SK-N-SH (cell line): ENCODE results near the gene PXMP2. TPM values are rescaled to one million over a fixed set of nuclear protein-coding genes. Genes with fewer than 3 reads are reported as not detected.

Source experiments
- CTCF ChIA-PET: fragments of 300-600, 350-600 bp; formaldehyde crosslinking; extraction: SDS; loops from one replicate; lab custom pipeline; 2021; lab: Yijun Ruan, JAX
- POLR2A ChIA-PET: fragments of 350-600 bp; sonication (Branson Sonifier 250); formaldehyde crosslinking; extraction: SDS; loops from one replicate; lab custom pipeline; 2020; ENCODE audit warnings: antibody characterized with exemption, inconsistent platforms; lab: Yijun Ruan, JAX
- DNase-seq: peaks from one replicate; pipeline ENCODE4 v3.0.0; 2012
- H2AFZ ChIP-seq: fragments of 200-600 bp; sonication (generic); 2 replicates; pipeline ENCODE4 v1.8.1; 2016; ENCODE audit warnings: antibody characterized with exemption, mild to moderate bottlenecking, low read depth
- H3F3A ChIP-seq: fragments of 200-600 bp; sonication (generic); replicated peaks from 2 replicates; pipeline ENCODE3; 2016; ENCODE audit warnings: antibody characterized with exemption, mild to moderate bottlenecking; ENCODE audit not compliant: insufficient read depth
- H3K27ac ChIP-seq, 2 experiments: fragments of 200-500 bp in 1 of 2; fragments of 200-600 bp in 1 of 2; sonication (Bioruptor generic) in 1 of 2; sonication (generic), shearing (Covaris generic) in 1 of 2; 2 replicates each; pipeline versions ENCODE4 v1.5.1 to v1.6.1; 2014 to 2016; ENCODE audit warnings: low read depth in 2 of 2, inconsistent platforms in 1 of 2, low read length in 1 of 2, mild to moderate bottlenecking in 1 of 2, mixed read lengths in 1 of 2
- H3K27me3 ChIP-seq: fragments of 200-600 bp; sonication (generic), shearing (Covaris generic); 2 replicates; pipeline ENCODE4 v1.6.1; 2016; ENCODE audit warnings: mixed run types; ENCODE audit not compliant: insufficient read depth
- H3K36me3 ChIP-seq, 2 experiments: fragments of 200-500 bp in 1 of 2; fragments of 200-600 bp in 1 of 2; sonication (Bioruptor generic) in 1 of 2; sonication (generic) in 1 of 2; replicated peaks in 1 of 2; 2 replicates each; pipeline versions ENCODE3 to v1.5.1; 2014 to 2016; ENCODE audit warnings: low read length in 1 of 2, mild to moderate bottlenecking in 1 of 2; ENCODE audit not compliant: insufficient read depth in 2 of 2, control insufficient read depth in 1 of 2
- H3K4me1 ChIP-seq, 2 experiments: fragments of 200-500 bp in 1 of 2; fragments of 200-600 bp in 1 of 2; sonication (Bioruptor generic) in 1 of 2; sonication (generic), shearing (Covaris generic) in 1 of 2; 2 replicates each; pipeline versions ENCODE4 v1.5.1 to v1.6.1; 2014 to 2016; ENCODE audit warnings: low read depth in 1 of 2, low read length in 1 of 2, mixed run types in 1 of 2; ENCODE audit not compliant: insufficient read depth in 2 of 2, control insufficient read depth in 1 of 2
- H3K4me2 ChIP-seq: fragments of 200-600 bp; sonication (generic), shearing (Covaris generic); 2 replicates; pipeline ENCODE4 v1.6.1; 2017; ENCODE audit warnings: mixed run types
- H3K4me3 ChIP-seq, 2 experiments: fragments of 200-500 bp in 1 of 2; fragments of 200-600 bp in 1 of 2; sonication (Bioruptor generic) in 1 of 2; sonication (generic), shearing (Covaris generic) in 1 of 2; 2 replicates each; pipeline versions ENCODE4 v1.5.1 to v1.8.1; 2014 to 2016; ENCODE audit warnings: low read depth in 2 of 2, inconsistent platforms in 1 of 2, low read length in 1 of 2, mild to moderate bottlenecking in 1 of 2, mixed read lengths in 1 of 2, moderate library complexity in 1 of 2
- H3K79me2 ChIP-seq: fragments of 200-600 bp; sonication (generic); 2 replicates; pipeline ENCODE4 v1.8.1; 2017; ENCODE audit warnings: mild to moderate bottlenecking; ENCODE audit not compliant: insufficient read depth
- H3K9ac ChIP-seq: fragments of 200-600 bp; sonication (generic); 2 replicates; pipeline ENCODE4 v1.6.1; 2017; ENCODE audit warnings: mixed run types
- H3K9me2 ChIP-seq: fragments of 200-600 bp; sonication (generic); 2 replicates; pipeline ENCODE4 v1.6.1; 2017; ENCODE audit warnings: mixed run types
- H3K9me3 ChIP-seq: fragments of 200-600 bp; sonication (generic); 2 replicates; pipeline ENCODE4 v1.6.1; 2017; ENCODE audit warnings: mixed run types, mild to moderate bottlenecking, moderate library complexity
- H4K20me1 ChIP-seq: fragments of 200-600 bp; sonication (generic); 2 replicates; pipeline ENCODE4 v1.6.1; 2017; ENCODE audit warnings: mild to moderate bottlenecking, mixed run types; ENCODE audit not compliant: insufficient read depth
- CHD2 ChIP-seq: fragments of 150-350 bp; IDR thresholded peaks from 2 replicates; pipeline ENCODE4 v1.6.1; 2018; ENCODE audit warnings: low read length; ENCODE audit not compliant: partially characterized antibody
- EP300 ChIP-seq, 2 experiments: IDR thresholded peaks; 2 replicates each; pipeline versions ENCODE4 v1.4.0 to v1.6.1; 2012; ENCODE audit warnings: borderline replicate concordance in 1 of 2, low read depth in 1 of 2, low read length in 1 of 2
- EZH2phosphoT487 ChIP-seq: fragments of 200-600 bp; sonication (generic); IDR thresholded peaks from 2 replicates; pipeline ENCODE4 v1.6.1; 2017; ENCODE audit warnings: low read depth, mixed run types, mild to moderate bottlenecking, antibody characterized with exemption, moderate library complexity, borderline replicate concordance
- FOXJ3 ChIP-seq: sonication (generic); formaldehyde crosslinking; IDR thresholded peaks from 2 replicates; pipeline ENCODE4 v1.5.1; 2020; ENCODE audit warnings: mild to moderate bottlenecking, missing genetic modification reagents
- GABPA ChIP-seq: IDR thresholded peaks from 2 replicates; pipeline ENCODE4 v1.4.0; 2012; ENCODE audit warnings: low read depth, mild to moderate bottlenecking
- GATA2 ChIP-seq: sonication (generic); formaldehyde crosslinking; IDR thresholded peaks from 2 replicates; pipeline ENCODE4 v1.5.0; 2020; ENCODE audit warnings: mild to moderate bottlenecking, missing genetic modification reagents
- MXI1 ChIP-seq: IDR thresholded peaks from 2 replicates; pipeline ENCODE4 v1.6.1; 2012; ENCODE audit warnings: mild to moderate bottlenecking, low read depth, low read length, improper control_type of control experiment
- NRF1 ChIP-seq: IDR thresholded peaks from 2 replicates; pipeline ENCODE4 v1.6.1; 2012; ENCODE audit warnings: low read depth, mild to moderate bottlenecking, low read length
- RAD21 ChIP-seq: IDR thresholded peaks from 2 replicates; pipeline ENCODE4 v1.6.1; 2012; ENCODE audit warnings: mild to moderate bottlenecking, low read length
- SMC3 ChIP-seq: IDR thresholded peaks from 2 replicates; pipeline ENCODE4 v1.6.1; 2012; ENCODE audit warnings: low read depth, low read length, improper control_type of control experiment
- TCF12 ChIP-seq: IDR thresholded peaks from 2 replicates; pipeline ENCODE4 v1.4.0; 2012
- TEAD4 ChIP-seq: IDR thresholded peaks from 2 replicates; pipeline ENCODE4 v1.4.0; 2012; ENCODE audit warnings: mild to moderate bottlenecking, borderline replicate concordance; ENCODE audit not compliant: insufficient read depth
- WGBS: methylation state at CpG from one replicate; pipeline ENCODE4 v1.1.6; 2017; ENCODE audit warnings: low lambda C conversion rate; 5-methylcytosine and 5-hydroxymethylcytosine counted together
- polyA plus RNA-seq, 3 experiments: library from polyadenylated mRNA; depleted of rRNA; stranded (reverse); fragments of >200 nt; gene quantifications; 2 replicates each; pipeline ENCODE4 v1.2.3, GENCODE V29; 2012
- TF ChIP-seq, protein P1 (sequence below): IDR thresholded peaks from 2 replicates; pipeline ENCODE4 v1.4.0; 2012; ENCODE audit warnings: low read depth, borderline replicate concordance
- TF ChIP-seq, protein P2 (sequence below): fragments of 200-600 bp; sonication (generic); IDR thresholded peaks from 2 replicates; pipeline ENCODE4 v1.6.1; 2017; ENCODE audit warnings: antibody characterized with exemption, mild to moderate bottlenecking, moderate library complexity
- TF ChIP-seq, protein P3 (sequence below): IDR thresholded peaks from 2 replicates; pipeline ENCODE4 v1.6.1; 2012; ENCODE audit warnings: mild to moderate bottlenecking, low read depth, low read length, moderate library complexity
- TF ChIP-seq, protein P4 (sequence below): fragments of 150-350 bp; IDR thresholded peaks from 2 replicates; pipeline ENCODE4 v1.6.1; 2017; ENCODE audit warnings: antibody characterized with exemption, low read length, low read depth, borderline replicate concordance

PXMP2 gene
- polyA plus RNA-seq, 1 of the 3 experiments (the other 2 are of a cell fraction), result 35.8 TPM

DNA sequence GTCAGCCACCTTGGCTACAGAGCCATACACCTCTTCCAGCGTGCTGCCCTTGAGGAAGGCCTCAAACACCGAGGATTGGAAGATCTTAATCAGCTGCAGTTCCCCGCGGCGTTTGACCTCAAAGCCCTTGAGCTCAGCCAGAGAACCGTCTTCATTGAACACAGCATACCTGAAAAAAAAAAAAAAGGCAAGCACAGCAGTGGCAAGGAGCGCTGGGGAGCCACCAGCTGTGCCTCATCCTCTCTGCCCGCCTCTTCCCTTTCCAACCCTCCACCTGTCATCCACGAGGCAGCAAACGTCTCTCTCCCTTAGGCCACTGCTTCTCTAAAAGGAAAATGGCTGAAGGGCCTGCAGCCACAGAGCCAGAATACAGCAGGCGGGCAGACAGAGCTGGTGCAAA, 26.4 kb upstream of the PXMP2 start (continued):
- TF ChIP-seq EZH2phosphoT487 (no peak), SMC3 (no peak), TCF12 (no peak), NRF1 (no peak), CHD2 (no peak), FOXJ3 (no peak), RAD21 (no peak), GABPA (no peak), EP300 (IDR thresholded peaks at IDR 0.05; ENCODE audit: borderline replicate concordance in 1 of 2, low read depth in 1 of 2, low read length in 1 of 2) (no peak)
- TF ChIP-seq, protein P1, sequence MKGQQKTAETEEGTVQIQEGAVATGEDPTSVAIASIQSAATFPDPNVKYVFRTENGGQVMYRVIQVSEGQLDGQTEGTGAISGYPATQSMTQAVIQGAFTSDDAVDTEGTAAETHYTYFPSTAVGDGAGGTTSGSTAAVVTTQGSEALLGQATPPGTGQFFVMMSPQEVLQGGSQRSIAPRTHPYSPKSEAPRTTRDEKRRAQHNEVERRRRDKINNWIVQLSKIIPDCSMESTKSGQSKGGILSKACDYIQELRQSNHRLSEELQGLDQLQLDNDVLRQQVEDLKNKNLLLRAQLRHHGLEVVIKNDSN, result no peak
- TF ChIP-seq, protein P2, sequence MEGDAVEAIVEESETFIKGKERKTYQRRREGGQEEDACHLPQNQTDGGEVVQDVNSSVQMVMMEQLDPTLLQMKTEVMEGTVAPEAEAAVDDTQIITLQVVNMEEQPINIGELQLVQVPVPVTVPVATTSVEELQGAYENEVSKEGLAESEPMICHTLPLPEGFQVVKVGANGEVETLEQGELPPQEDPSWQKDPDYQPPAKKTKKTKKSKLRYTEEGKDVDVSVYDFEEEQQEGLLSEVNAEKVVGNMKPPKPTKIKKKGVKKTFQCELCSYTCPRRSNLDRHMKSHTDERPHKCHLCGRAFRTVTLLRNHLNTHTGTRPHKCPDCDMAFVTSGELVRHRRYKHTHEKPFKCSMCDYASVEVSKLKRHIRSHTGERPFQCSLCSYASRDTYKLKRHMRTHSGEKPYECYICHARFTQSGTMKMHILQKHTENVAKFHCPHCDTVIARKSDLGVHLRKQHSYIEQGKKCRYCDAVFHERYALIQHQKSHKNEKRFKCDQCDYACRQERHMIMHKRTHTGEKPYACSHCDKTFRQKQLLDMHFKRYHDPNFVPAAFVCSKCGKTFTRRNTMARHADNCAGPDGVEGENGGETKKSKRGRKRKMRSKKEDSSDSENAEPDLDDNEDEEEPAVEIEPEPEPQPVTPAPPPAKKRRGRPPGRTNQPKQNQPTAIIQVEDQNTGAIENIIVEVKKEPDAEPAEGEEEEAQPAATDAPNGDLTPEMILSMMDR, result no peak

DNA sequence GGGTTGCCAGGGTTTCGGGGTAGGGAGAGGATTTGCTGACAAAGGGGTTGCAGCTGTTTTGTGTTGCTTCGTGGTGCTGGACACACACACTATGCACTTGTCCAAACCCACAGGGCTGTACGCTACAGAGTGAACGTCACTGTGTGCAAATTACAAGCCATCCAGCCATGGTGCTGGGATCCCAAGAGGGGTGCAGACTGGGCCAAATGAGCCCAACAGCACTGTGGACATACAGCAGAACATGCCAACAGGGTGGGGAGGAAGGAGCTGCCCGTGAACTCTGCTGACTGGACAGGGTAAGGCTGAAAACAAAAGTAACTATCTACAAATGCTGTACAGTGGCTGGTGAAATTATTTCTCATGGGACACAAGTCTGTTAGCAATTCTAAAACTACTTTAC, 25.4 kb upstream of the PXMP2 start:
- H3F3A ChIP-seq, result no peaks in the 10 kb centered on the region
- TF ChIP-seq, protein P1, result no peak
- TF ChIP-seq, protein P3, sequence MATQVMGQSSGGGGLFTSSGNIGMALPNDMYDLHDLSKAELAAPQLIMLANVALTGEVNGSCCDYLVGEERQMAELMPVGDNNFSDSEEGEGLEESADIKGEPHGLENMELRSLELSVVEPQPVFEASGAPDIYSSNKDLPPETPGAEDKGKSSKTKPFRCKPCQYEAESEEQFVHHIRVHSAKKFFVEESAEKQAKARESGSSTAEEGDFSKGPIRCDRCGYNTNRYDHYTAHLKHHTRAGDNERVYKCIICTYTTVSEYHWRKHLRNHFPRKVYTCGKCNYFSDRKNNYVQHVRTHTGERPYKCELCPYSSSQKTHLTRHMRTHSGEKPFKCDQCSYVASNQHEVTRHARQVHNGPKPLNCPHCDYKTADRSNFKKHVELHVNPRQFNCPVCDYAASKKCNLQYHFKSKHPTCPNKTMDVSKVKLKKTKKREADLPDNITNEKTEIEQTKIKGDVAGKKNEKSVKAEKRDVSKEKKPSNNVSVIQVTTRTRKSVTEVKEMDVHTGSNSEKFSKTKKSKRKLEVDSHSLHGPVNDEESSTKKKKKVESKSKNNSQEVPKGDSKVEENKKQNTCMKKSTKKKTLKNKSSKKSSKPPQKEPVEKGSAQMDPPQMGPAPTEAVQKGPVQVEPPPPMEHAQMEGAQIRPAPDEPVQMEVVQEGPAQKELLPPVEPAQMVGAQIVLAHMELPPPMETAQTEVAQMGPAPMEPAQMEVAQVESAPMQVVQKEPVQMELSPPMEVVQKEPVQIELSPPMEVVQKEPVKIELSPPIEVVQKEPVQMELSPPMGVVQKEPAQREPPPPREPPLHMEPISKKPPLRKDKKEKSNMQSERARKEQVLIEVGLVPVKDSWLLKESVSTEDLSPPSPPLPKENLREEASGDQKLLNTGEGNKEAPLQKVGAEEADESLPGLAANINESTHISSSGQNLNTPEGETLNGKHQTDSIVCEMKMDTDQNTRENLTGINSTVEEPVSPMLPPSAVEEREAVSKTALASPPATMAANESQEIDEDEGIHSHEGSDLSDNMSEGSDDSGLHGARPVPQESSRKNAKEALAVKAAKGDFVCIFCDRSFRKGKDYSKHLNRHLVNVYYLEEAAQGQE, result no peak
- no peak for TF ChIP-seq GATA2
- TF ChIP-seq CHD2, result no peak
- TF ChIP-seq, protein P2, result no peak
- TF ChIP-seq MXI1, result no peak
- no peak for TF ChIP-seq TEAD4
- TF ChIP-seq, protein P4, sequence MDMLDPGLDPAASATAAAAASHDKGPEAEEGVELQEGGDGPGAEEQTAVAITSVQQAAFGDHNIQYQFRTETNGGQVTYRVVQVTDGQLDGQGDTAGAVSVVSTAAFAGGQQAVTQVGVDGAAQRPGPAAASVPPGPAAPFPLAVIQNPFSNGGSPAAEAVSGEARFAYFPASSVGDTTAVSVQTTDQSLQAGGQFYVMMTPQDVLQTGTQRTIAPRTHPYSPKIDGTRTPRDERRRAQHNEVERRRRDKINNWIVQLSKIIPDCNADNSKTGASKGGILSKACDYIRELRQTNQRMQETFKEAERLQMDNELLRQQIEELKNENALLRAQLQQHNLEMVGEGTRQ, result no peak
- TF ChIP-seq FOXJ3, result no peak
- TF ChIP-seq SMC3, result no peak
- TF ChIP-seq, all 33 proteins: peak for 0
- Histone ChIP-seq H3K79me2 (no peaks in the 10 kb centered on the region), H3K4me2 (no peak overlapping the region), H3K9me2 (no peaks in the 10 kb centered on the region), H3K27ac (no peak overlapping the region), H3K36me3 (peaks cover 21 to 76% of the 10 kb centered on the region in 2 experiments), H3K9me3 (no peaks in the 10 kb centered on the region), H3K9ac (no peak overlapping the region), H2AFZ (no peak overlapping the region), H3K4me3 (no peak overlapping the region), H4K20me1 (no peaks in the 10 kb centered on the region), H3K4me1 (no peaks in the 10 kb centered on the region), H3K27me3 (no peaks in the 10 kb centered on the region)
- CTCF ChIA-PET, result interaction anchor here (1.0 to 1.5 kb wide), 3 partner anchors 23 to 48 kb away, joined by 3 to 6 read pairs (median 3); no protein-coding TSS in a partner anchor
- POLR2A ChIA-PET, result no interaction called here
- DNase-seq, result no peak
- WGBS, result 84% methylated on average over 5 of the region's 5 CpGs
